Measurements from ENCODE around the gene PTGER2. TPM values are rescaled to one million over a fixed set of nuclear protein-coding genes. Genes with fewer than 3 reads are reported as not detected.

The PTGER2 gene
- total and polyA plus RNA-seq, 2 of the 8 experiments (the other 6 are each of a cell fraction or from before 2014, with no cell fraction given) = 1.2 TPM

DNA sequence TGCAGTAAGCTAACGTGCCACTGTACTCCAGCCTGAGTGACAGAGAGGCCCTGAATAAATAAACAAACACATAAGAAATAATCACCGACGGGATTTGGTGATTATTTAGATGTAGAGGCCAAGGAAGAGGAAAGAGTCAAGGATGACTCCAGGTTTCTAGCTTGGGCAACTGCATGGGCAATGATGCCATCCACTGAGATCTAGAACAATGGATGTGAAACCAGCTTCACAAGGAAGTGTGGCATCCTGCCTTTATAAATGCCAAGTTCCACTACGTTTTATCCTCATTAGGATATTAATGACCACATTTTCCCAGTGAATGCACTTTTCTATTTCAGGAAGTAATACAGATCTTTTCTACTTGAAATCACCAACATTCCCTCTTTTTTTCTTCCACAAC, 10.9 kb upstream of the PTGER2 start:
- Histone ChIP-seq H3K4ac (replicated peaks; ENCODE audit: insufficient read length, low read depth, low read length) (no peak overlapping the region), H2BK5ac (ENCODE audit: low read depth, low read length) (no peak overlapping the region), H3K18ac (ENCODE audit: extremely low read depth, low read length) (no peak overlapping the region), H2BK20ac (ENCODE audit: low read length) (no peak overlapping the region), H3K4me1 (replicated peaks in 1 of 4; ENCODE audit: control insufficient read depth in 3 of 4, insufficient read depth in 4 of 4, low read length in 3 of 4) (no peaks in the 10 kb centered on the region; a peak in 1 of 7 replicates), H3K79me2 (ENCODE audit: control insufficient read depth in 1 of 2, insufficient read depth in 2 of 2, low read length in 2 of 2) (no peaks in the 10 kb centered on the region), H3K27ac (ENCODE audit: low read depth, low read length) (no peak overlapping the region), H3K27me3 (replicated peaks in 1 of 4; ENCODE audit: control insufficient read depth in 3 of 4, extremely low read depth in 1 of 4, insufficient read depth in 3 of 4, low read length in 3 of 4) (no peaks in the 10 kb centered on the region), H4K91ac (replicated peaks; ENCODE audit: insufficient read length, low read length) (no peak overlapping the region), H3K23ac (ENCODE audit: insufficient read length) (no peak overlapping the region), H3K23me2 (ENCODE audit: low read depth, low read length) (0 out of 2 replicates have a peak, but pooled peaks cover 2% of the 10 kb centered on the region), H3K56ac (replicated peaks; ENCODE audit: insufficient read length, low read depth, low read length) (no peak overlapping the region), H2AK5ac (ENCODE audit: low read depth, low read length) (no peak overlapping the region), H2AFZ (ENCODE audit: low read length) (no peak overlapping the region), H3K36me3 (ENCODE audit: control insufficient read depth in 2 of 4, insufficient read depth in 4 of 4, low read length in 3 of 4) (no peaks in the 10 kb centered on the region), H4K20me1 (replicated peaks in 1 of 2; ENCODE audit: control insufficient read depth in 1 of 2, insufficient read depth in 2 of 2, low read length in 2 of 2) (no peaks in the 10 kb centered on the region), H3K9me3 (ENCODE audit: insufficient read depth in 2 of 2, low read depth in 1 of 2, low read length in 1 of 2) (no peaks in the 10 kb centered on the region), H2BK12ac (ENCODE audit: low read depth, low read length) (no peak overlapping the region), H2BK15ac (ENCODE audit: low read length) (no peak overlapping the region), H4K5ac (ENCODE audit: insufficient read length, low read depth, low read length) (no peak overlapping the region), H2BK120ac (replicated peaks; ENCODE audit: low read depth, low read length) (no peak overlapping the region), H3K79me1 (ENCODE audit: low read depth, low read length) (no peaks in the 10 kb centered on the region), H3K4me2 (ENCODE audit: insufficient read depth in 1 of 2, low read depth in 2 of 2, low read length in 2 of 2) (no peak overlapping the region), H3K14ac (ENCODE audit: insufficient read length) (no peak overlapping the region), H3K4me3 (ENCODE audit: extremely low read depth in 1 of 4, insufficient read depth in 2 of 4, low read depth in 3 of 4, low read length in 4 of 4) (no peak overlapping the region), H4K8ac (ENCODE audit: extremely low read depth, insufficient read depth, low read length) (no peak overlapping the region), H3K9ac (replicated peaks in 1 of 4; ENCODE audit: extremely low read depth in 1 of 4, low read depth in 3 of 4, low read length in 3 of 4) (no peak overlapping the region)
- ChIA-PET CTCF (ENCODE audit: partially characterized antibody) (no interaction called here), POLR2A (ENCODE audit: partially characterized antibody) (interaction anchor here (0.8 kb wide), 1 partner anchor 48 kb away, joined by 3 read pairs; no protein-coding TSS in a partner anchor)
- 81% methylated on average over 4 of the region's 4 CpGs; no CpG with 5 or more reads in 1 of the 2 experiments for WGBS, 2 experiments (ENCODE audit: extremely low coverage in 1 of 2, insufficient coverage in 1 of 2, insufficient read length in 1 of 2, insufficient replicate concordance in 2 of 2, low coverage in 1 of 2, low lambda C conversion rate in 2 of 2, missing lambda C conversion rate in 1 of 2)
- FAIRE-seq = no peak
- TF ChIP-seq TAF1 (IDR thresholded peaks at IDR 0.05; ENCODE audit: low read depth, low read length) (no peak), GTF2F1 (IDR thresholded peaks at IDR 0.05; ENCODE audit: borderline replicate concordance, low read depth, low read length) (no peak), HDAC2 (IDR thresholded peaks at IDR 0.05; ENCODE audit: borderline replicate concordance in 1 of 2, low read depth in 2 of 2, low read length in 2 of 2) (no peak), SUZ12 (IDR thresholded peaks at IDR 0.05; ENCODE audit: low read length) (no peak), CHD1 (IDR thresholded peaks at IDR 0.05; ENCODE audit: low read depth, low read length) (no peak), FOSL1 (IDR thresholded peaks at IDR 0.05; ENCODE audit: insufficient read depth, low read depth, low read length) (no peak), SP4 (IDR thresholded peaks at IDR 0.05; ENCODE audit: low read length) (no peak), TBP (IDR thresholded peaks at IDR 0.05; ENCODE audit: low read depth, low read length) (no peak), SRF (IDR thresholded peaks at IDR 0.05; ENCODE audit: low read depth, low read length) (no peak), SIRT6 (IDR thresholded peaks at IDR 0.05; ENCODE audit: low read length) (no peak), CTBP2 (IDR thresholded peaks at IDR 0.05; ENCODE audit: borderline replicate concordance, insufficient read depth, insufficient read length, low read length) (no peak), NANOG (IDR thresholded peaks at IDR 0.05; ENCODE audit: insufficient read depth, low read depth, low read length, poor library complexity, severe bottlenecking) (no peak)
- TF ChIP-seq, protein P1, sequence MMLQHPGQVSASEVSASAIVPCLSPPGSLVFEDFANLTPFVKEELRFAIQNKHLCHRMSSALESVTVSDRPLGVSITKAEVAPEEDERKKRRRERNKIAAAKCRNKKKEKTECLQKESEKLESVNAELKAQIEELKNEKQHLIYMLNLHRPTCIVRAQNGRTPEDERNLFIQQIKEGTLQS (IDR thresholded peaks at IDR 0.05; ENCODE audit: insufficient read depth, low read depth, low read length) = no peak
- DNase-seq (ENCODE audit: low read depth in 1 of 2, low spot score in 2 of 2) = no peak
